Measurements from ENCODE around the gene LIN37. TPM values are rescaled to one million over a fixed set of nuclear protein-coding genes. Genes with fewer than 3 reads are reported as not detected.

Gene LIN37
- total and polyA plus RNA-seq, 9 of the 15 experiments (the other 6 are each of a cell fraction or from before 2014, with no cell fraction given) = 1.2 to 12.5 (median 8.6) TPM

DNA sequence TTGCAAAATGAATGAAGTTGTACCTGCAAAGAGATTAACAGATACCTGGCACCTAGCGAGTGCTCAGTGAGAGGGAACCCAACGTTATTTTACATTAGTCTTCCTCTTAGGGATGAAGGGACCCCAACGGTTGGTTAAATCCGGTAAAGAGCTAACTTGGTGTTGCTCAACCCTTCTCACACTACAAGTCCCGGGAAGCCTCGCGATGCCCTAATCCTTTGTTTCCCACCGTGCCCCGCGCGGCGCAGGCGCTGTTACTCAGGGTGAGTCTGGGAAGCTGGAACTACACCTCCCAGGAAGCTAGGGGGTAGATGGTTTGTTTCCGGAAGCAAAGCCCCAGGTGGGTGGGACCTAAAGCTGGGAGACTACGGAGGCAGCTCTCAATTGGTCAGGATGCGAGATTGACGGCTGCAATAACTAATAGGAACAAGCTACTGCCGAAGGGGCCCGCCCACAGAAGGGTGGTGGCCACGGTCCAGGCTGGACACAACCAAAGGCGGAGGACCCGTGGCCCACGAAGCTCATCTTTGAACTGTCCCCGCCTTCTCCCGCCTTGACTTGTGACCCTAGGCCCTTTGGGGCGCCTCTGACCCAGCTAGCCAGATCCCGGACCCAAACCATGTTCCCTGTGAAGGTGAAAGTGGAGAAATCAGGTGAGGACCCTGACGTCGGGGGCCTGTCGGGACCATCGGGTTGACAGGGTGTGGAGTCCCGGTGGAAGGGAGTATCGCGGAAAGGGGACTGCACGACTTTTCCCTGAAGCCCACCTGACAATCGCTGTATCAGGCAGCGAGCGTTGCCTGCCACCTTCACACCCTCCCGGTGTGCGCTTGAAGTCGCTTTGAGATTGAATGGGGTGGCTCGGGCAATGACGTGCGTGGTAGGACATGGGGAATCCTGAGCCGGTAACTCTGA is at the start of gene LIN37 (continued):
- TF ChIP-seq KLF6 (CRISPR knock-in tag; IDR thresholded peaks at IDR 0.05; ENCODE audit: borderline replicate concordance) (peak; percentile 25; the same call in 1 of the 2 replicates), HDAC2 (IDR thresholded peaks at IDR 0.05) (peak; percentile 36; the same call in 1 of the 2 replicates), ZNF274 (IDR thresholded peaks at IDR 0.05; ENCODE audit: borderline replicate concordance, low read depth, low read length) (no peak), PHB (CRISPR knock-in tag; IDR thresholded peaks at IDR 0.05) (no peak), KDM4B (IDR thresholded peaks at IDR 0.05; ENCODE audit: borderline replicate concordance in 2 of 2, low read depth in 1 of 2) (no peak; a peak in 1 of 4 replicates), ATF7 (IDR thresholded peaks at IDR 0.05) (peak; percentile 83), MCM3 (IDR thresholded peaks at IDR 0.05) (no peak), ZKSCAN8 (CRISPR knock-in tag; IDR thresholded peaks at IDR 0.05) (no peak), PHF8 (IDR thresholded peaks at IDR 0.05; ENCODE audit: borderline replicate concordance, low read length) (peak; percentile 96), JUN (IDR thresholded peaks at IDR 0.05; ENCODE audit: borderline replicate concordance, low read depth, low read length) (no peak), JUN (CRISPR knock-in tag; IDR thresholded peaks at IDR 0.05; ENCODE audit: borderline replicate concordance) (no peak), EP400 (IDR thresholded peaks at IDR 0.05) (peak; percentile 9; the same call in 1 of the 2 replicates), ELF2 (CRISPR knock-in tag; IDR thresholded peaks at IDR 0.05) (0 out of 2 replicates have a peak, but pooled peaks have one; percentile 63), RBM17 (IDR thresholded peaks at IDR 0.05; ENCODE audit: borderline replicate concordance, low read depth, low read length) (no peak), EGR1 (conservative IDR thresholded peaks at IDR 0.05) (peak; percentile 34; the same call in 1 of the 2 replicates), CREB1 (IDR thresholded peaks at IDR 0.05) (peak; percentile 68), CREB1 (CRISPR knock-in tag; IDR thresholded peaks at IDR 0.05) (peak; percentile 83), ZNF124 (CRISPR knock-in tag; IDR thresholded peaks at IDR 0.05) (no peak), KLF16 (IDR thresholded peaks at IDR 0.05) (no peak), FOSL1 (tag; conservative IDR thresholded peaks at IDR 0.05) (no peak)
- TF ChIP-seq, protein P1, sequence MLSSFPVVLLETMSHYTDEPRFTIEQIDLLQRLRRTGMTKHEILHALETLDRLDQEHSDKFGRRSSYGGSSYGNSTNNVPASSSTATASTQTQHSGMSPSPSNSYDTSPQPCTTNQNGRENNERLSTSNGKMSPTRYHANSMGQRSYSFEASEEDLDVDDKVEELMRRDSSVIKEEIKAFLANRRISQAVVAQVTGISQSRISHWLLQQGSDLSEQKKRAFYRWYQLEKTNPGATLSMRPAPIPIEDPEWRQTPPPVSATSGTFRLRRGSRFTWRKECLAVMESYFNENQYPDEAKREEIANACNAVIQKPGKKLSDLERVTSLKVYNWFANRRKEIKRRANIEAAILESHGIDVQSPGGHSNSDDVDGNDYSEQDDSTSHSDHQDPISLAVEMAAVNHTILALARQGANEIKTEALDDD (IDR thresholded peaks at IDR 0.05) = peak; percentile 87
- TF ChIP-seq, protein P2, sequence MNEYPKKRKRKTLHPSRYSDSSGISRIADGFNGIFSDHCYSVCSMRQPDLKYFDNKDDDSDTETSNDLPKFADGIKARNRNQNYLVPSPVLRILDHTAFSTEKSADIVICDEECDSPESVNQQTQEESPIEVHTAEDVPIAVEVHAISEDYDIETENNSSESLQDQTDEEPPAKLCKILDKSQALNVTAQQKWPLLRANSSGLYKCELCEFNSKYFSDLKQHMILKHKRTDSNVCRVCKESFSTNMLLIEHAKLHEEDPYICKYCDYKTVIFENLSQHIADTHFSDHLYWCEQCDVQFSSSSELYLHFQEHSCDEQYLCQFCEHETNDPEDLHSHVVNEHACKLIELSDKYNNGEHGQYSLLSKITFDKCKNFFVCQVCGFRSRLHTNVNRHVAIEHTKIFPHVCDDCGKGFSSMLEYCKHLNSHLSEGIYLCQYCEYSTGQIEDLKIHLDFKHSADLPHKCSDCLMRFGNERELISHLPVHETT (CRISPR knock-in tag; conservative IDR thresholded peaks at IDR 0.05 in 1 of 2, IDR thresholded peaks at IDR 0.05 in 1 of 2) = peak in 1 of 2 experiments; percentile 81; a peak in 1 of 4 replicates
- TF ChIP-seq, protein P3, sequence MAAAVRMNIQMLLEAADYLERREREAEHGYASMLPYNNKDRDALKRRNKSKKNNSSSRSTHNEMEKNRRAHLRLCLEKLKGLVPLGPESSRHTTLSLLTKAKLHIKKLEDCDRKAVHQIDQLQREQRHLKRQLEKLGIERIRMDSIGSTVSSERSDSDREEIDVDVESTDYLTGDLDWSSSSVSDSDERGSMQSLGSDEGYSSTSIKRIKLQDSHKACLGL (CRISPR knock-in tag; IDR thresholded peaks at IDR 0.05; ENCODE audit: borderline replicate concordance, poor library complexity, severe bottlenecking) = no peak
- TF ChIP-seq, protein P4, sequence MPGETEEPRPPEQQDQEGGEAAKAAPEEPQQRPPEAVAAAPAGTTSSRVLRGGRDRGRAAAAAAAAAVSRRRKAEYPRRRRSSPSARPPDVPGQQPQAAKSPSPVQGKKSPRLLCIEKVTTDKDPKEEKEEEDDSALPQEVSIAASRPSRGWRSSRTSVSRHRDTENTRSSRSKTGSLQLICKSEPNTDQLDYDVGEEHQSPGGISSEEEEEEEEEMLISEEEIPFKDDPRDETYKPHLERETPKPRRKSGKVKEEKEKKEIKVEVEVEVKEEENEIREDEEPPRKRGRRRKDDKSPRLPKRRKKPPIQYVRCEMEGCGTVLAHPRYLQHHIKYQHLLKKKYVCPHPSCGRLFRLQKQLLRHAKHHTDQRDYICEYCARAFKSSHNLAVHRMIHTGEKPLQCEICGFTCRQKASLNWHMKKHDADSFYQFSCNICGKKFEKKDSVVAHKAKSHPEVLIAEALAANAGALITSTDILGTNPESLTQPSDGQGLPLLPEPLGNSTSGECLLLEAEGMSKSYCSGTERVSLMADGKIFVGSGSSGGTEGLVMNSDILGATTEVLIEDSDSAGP (CRISPR knock-in tag; IDR thresholded peaks at IDR 0.05) = no peak

Measured in K562 (cell line).